Heart left ventricle (tissue), 16 donors: ENCODE data around the gene PLEKHA6. TPM values are rescaled to one million over a fixed set of nuclear protein-coding genes. Genes with fewer than 3 reads are reported as not detected.

ENCODE experiments used
- ATAC-seq, 4 donors: fragments of 200-7000 bp; cut with Tn5 transposase; one replicate each; pipeline ENCODE4 v1.9.1; 2020 to 2022; ENCODE audit warnings: moderate library complexity in 4 of 4, mild to moderate bottlenecking in 3 of 4, moderate number of reproducible peaks in 1 of 4
- DNase-seq, 5 donors: peaks; one replicate each; pipeline ENCODE4 v3.0.0-alpha.2; 2020
- H3K27ac ChIP-seq, 12 donors: fragments of 200-600 bp; sonication (generic) in 4 of 12; one replicate each; pipeline versions ENCODE4 v1.5.0 to v1.8.0; 2016 to 2022; ENCODE audit warnings: mild to moderate bottlenecking in 2 of 12
- H3K27me3 ChIP-seq, 9 donors: fragments of 200-600 bp; sonication (generic) in 2 of 9; one replicate each; pipeline versions ENCODE4 v1.5.1 to v1.8.0; 2016 to 2022; ENCODE audit warnings: mild to moderate bottlenecking in 3 of 9
- H3K36me3 ChIP-seq, 9 donors: fragments of 200-600 bp; sonication (generic) in 2 of 9; one replicate each; pipeline versions ENCODE4 v1.5.0 to v1.8.0; 2018 to 2022; ENCODE audit warnings: mild to moderate bottlenecking in 2 of 9
- H3K4me1 ChIP-seq, 12 donors: fragments of 200-600 bp; sonication (generic) in 4 of 12; one replicate each; pipeline versions ENCODE4 v1.5.0 to v1.8.0; 2016 to 2022; ENCODE audit warnings: mild to moderate bottlenecking in 3 of 12
- H3K4me3 ChIP-seq, 12 donors: fragments of 200-600 bp; sonication (generic) in 4 of 12; one replicate each; pipeline versions ENCODE4 v1.5.0 to v1.8.0; 2017 to 2022; ENCODE audit warnings: mild to moderate bottlenecking in 9 of 12, moderate library complexity in 4 of 12
- H3K9me3 ChIP-seq, 12 donors: fragments of 200-600 bp; sonication (generic) in 4 of 12; one replicate each; pipeline versions ENCODE4 v1.5.0 to v1.8.0; 2016 to 2022; ENCODE audit warnings: mild to moderate bottlenecking in 1 of 12
- POLR2A ChIP-seq, 2 donors: fragments of 450-650 bp; IDR thresholded peaks; one replicate each; pipeline ENCODE4 v1.6.1; 2017; ENCODE audit warnings: antibody characterized with exemption in 2 of 2, mild to moderate bottlenecking in 2 of 2, moderate library complexity in 2 of 2
- WGBS, 4 donors: extraction: QIAGEN DNeasy Blood & Tissue Kit in 2 of 4; methylation state at CpG; one replicate each; pipeline versions ENCODE4 v1.1.5 to v1.1.7; 2013 to 2018; 5-methylcytosine and 5-hydroxymethylcytosine counted together
- intact Hi-C, 10 donors: fragments of 100-400 bp; cut with DNase I; formaldehyde crosslinking; loops; one replicate each; pipeline versions ENCODE4 v1.11.1 to v1.14.2; 2022
- polyA plus RNA-seq, 2 donors: library from polyadenylated mRNA; stranded (reverse); fragments of 200-250 nt; gene quantifications; one replicate each; pipeline ENCODE4 v1.2.3, GENCODE V29; 2013
- total RNA-seq, 9 donors: library from RNA; depleted of rRNA in 2 of 9; stranded (reverse); fragments of >200 nt in 2 of 9; fragmentation: NEBNext Ultra II Directional in 3 of 9; extraction: Animal tissue kit (Norgen Biotek cat#: 25700) in 3 of 9; gene quantifications; one replicate each; pipeline versions ENCODE4 v1.1.0 to v1.2.4, GENCODE V29; 2016 to 2023
- TF ChIP-seq, protein P1 (sequence below), 12 donors: fragments of 200-600 bp; sonication (generic) in 4 of 12; IDR thresholded peaks; one replicate each; pipeline versions ENCODE4 v1.5.0 to v1.8.0; 2018 to 2022; ENCODE audit warnings: antibody characterized with exemption in 12 of 12, mild to moderate bottlenecking in 5 of 12
- donor health status: ischemic (EF 13 %, LVEDD 7.1; RV severe dilation, severe dysfunction).
- donor health status: healthy with polysubstance abuse.
- donor health status: DM: no; HTN: yes; CAD: no.
- donor health status: DM: no; HTN: no; CAD: no.
- donor health status: ischemic (EF 25% LVEDD 6.9; RV normal size, moderate dysfunction).
- donor health status: ischemic (EF 25% LVEDD 5.7; RV mildly dilated, moderate dysfunction).
- donor health status: healthy.
- donor health status: DM: yes; HTN: yes; CAD: no.
- donor health status: ischemic (EF 35%, LVEDD 5.7; RV mildly dilated, moderate dysfunction).
- donor health status: nonischemic (EF 11% LVEDD 7.7; RV severe dilation, severe dysfunction).
- donor health status: DM: yes; HTN: yes; CAD: no.
- donor health status: PGD.
- donor health status: ischemic (EF 29% LVEDD 5.4; RV normal size, mild dysfunction).
- donor health status: nonischemic (EF 23%, LVEDD 6.1; RV moderate dilation, normal function).

Gene PLEKHA6
- total and polyA plus RNA-seq, 11 donors, result 5.2 to 33.2 (median 18.9) TPM

DNA sequence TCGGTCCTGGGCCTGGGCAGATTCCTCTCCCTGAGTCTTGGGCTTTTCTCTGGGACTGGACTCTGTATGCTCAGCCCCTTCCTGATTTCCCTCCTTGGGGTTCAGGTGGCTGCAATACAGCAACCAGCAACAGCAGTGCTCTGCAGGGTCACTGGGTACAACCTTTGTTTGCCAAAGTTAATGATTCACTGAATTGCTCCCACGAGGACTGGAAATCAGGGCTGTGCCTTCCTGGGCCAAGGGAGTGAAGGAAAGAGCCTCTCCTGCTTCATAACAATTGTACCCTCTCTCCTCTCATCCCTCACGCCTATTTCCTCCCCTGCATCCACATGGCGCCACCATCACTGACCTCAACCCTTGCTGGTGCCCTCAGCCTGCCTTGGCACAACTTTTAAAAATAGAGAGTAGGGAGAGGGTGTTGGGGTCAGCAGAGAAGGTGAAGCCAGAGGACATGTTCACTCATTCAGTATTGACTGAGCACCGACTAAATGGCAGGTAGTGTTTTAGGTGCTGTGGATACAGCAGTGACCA lies 93.2 kb downstream of the PLEKHA6 start:
- intact Hi-C loops, result loop anchor here in 1 of 10 donors (5.0 kb wide), 1 partner anchor 81 kb away; no protein-coding TSS in a partner anchor
- H3K9me3 ChIP-seq, result no peaks in the 10 kb centered on the region
- no peak overlapping the region for H3K4me3 ChIP-seq
- peak overlapping the region in 1 of 12 donors; percentile 6 for H3K27ac ChIP-seq
- peaks cover 0 to 44% (median 28%) of the 10 kb centered on the region in 12 donors for H3K4me1 ChIP-seq
- DNase-seq (no peak), ATAC-seq (peak in 1 of 4 donors; percentile 19)
- peaks cover 0 to 75% (median 19%) of the 10 kb centered on the region in 9 donors for H3K36me3 ChIP-seq
- 91 to 94% (median 93%) methylated on average over 5 of the region's 5 CpGs for WGBS, 4 donors
- H3K27me3 ChIP-seq, result no peaks in the 10 kb centered on the region
- TF ChIP-seq POLR2A (IDR thresholded peaks at IDR 0.05), result no peak
- TF ChIP-seq, protein P1, sequence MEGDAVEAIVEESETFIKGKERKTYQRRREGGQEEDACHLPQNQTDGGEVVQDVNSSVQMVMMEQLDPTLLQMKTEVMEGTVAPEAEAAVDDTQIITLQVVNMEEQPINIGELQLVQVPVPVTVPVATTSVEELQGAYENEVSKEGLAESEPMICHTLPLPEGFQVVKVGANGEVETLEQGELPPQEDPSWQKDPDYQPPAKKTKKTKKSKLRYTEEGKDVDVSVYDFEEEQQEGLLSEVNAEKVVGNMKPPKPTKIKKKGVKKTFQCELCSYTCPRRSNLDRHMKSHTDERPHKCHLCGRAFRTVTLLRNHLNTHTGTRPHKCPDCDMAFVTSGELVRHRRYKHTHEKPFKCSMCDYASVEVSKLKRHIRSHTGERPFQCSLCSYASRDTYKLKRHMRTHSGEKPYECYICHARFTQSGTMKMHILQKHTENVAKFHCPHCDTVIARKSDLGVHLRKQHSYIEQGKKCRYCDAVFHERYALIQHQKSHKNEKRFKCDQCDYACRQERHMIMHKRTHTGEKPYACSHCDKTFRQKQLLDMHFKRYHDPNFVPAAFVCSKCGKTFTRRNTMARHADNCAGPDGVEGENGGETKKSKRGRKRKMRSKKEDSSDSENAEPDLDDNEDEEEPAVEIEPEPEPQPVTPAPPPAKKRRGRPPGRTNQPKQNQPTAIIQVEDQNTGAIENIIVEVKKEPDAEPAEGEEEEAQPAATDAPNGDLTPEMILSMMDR (IDR thresholded peaks at IDR 0.05), result no peak

DNA sequence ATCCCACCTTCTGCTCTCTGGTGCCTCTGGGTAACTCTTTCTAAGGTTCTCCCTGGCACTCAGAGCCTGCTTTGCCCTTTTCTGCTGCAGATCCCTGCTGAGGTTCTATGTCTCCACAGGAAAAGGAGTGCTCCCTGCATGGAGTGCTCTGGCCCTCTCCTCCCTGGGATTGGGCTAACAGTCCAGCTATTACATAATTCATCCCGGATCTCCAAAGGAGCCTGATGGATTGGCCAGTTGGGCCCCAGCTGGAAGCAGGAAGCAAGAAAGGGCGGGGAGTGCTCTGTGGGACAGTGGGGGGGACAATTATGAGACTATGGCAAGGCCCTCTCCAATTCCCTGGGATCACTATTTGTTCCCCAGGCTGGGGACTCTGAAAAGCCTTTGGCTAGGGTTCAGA lies 94.1 kb downstream of the PLEKHA6 start:
- H3K27ac ChIP-seq, result peak overlapping the region in 4 of 12 donors; percentile 6 to 49 (median 28)
- ATAC-seq (peak; percentile 16 to 83 (median 58)), DNase-seq (peak in 2 of 5 donors; percentile 55 to 70)
- intact Hi-C loops, result loop anchor here in 1 of 10 donors (5.0 kb wide), 1 partner anchor 82 kb away; no protein-coding TSS in a partner anchor
- H3K4me1 ChIP-seq, result peaks cover 0 to 44% (median 28%) of the 10 kb centered on the region in 12 donors
- H3K27me3 ChIP-seq, result no peaks in the 10 kb centered on the region
- no peak overlapping the region for H3K4me3 ChIP-seq
- 47 to 52% (median 49%) methylated on average over 2 of the region's 2 CpGs for WGBS, 4 donors
- H3K9me3 ChIP-seq, result no peaks in the 10 kb centered on the region
- H3K36me3 ChIP-seq, result peaks cover 0 to 75% (median 22%) of the 10 kb centered on the region in 9 donors
- no peak for TF ChIP-seq POLR2A (IDR thresholded peaks at IDR 0.05)
- TF ChIP-seq, protein P1 (IDR thresholded peaks at IDR 0.05), result no peak

DNA sequence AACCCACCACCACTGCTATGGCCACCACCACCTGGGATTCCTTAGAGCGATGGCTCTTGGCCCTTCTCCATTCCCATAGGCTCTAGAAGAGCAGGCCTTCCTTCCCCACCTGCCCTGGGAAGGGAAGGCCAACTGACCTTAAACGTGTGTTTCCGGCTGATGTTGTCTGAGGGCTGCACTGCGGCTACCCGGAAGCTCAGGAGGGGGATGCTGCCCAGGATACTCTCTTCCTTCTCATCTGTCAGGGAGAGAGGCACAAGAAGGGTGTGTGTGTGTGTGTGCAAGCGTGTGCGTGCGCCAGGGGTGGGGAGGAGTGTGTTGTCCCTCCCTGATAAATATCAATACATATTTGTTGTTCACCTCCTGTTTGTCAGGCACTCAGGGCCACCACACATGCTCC lies 94.9 kb downstream of the PLEKHA6 start:
- 62 to 77% (median 71%) methylated on average over 8 of the region's 8 CpGs for WGBS, 4 donors
- Histone ChIP-seq H3K27me3 (no peaks in the 10 kb centered on the region), H3K27ac (peak overlapping the region in 2 of 12 donors; percentile 7 to 42), H3K9me3 (no peaks in the 10 kb centered on the region), H3K4me1 (peaks cover 0 to 44% (median 28%) of the 10 kb centered on the region in 12 donors), H3K4me3 (no peak overlapping the region), H3K36me3 (peaks cover 0 to 74% (median 19%) of the 10 kb centered on the region in 9 donors)
- intact Hi-C loops, result loop anchor here in 2 of 10 donors (5.0 kb wide), 2 partner anchors 32 to 82 kb away; no protein-coding TSS in a partner anchor
- TF ChIP-seq, protein P1 (IDR thresholded peaks at IDR 0.05), result no peak
- TF ChIP-seq POLR2A (IDR thresholded peaks at IDR 0.05), result no peak
- DNase-seq (no peak), ATAC-seq (no peak)

DNA sequence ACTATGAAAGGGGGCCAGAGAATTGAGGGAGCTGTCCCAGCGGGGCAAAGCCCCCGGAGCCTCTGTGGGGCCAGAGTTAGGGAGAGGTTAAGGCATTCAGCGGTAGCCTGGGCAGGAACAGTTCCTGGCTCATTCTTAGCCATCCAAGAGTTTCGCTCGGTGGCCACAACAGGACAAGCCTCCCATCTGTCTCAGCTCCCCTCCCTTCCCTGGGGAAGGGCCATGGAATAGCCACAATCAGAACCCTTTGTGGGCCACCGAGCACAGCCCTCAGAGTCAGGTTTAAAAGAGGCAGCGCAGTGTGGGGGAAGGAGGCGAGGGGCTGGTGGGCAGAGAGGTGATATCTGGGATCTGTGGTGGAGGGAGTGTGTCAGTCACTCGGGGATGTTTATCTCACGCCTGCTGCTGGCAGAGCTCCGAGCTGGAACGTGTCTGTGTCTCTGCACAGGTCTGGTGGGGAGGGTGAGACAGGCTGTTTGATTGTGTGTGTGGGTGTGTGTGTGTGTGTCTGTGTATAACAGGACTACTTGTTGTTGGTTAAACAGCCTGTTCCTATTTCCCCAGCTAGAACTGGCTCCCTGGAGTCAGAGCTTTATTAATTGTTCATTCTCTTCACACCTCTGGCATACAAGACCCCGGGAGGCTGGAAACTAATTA lies 96.3 kb downstream of the PLEKHA6 start:
- peaks cover 0 to 79% (median 26%) of the 10 kb centered on the region in 9 donors for H3K36me3 ChIP-seq
- ATAC-seq (peak; percentile 21 to 49 (median 44)), DNase-seq (peak in 1 of 5 donors; percentile 65)
- no peaks in the 10 kb centered on the region for H3K27me3 ChIP-seq
- 30 to 46% (median 32%) methylated on average over 13 of the region's 13 CpGs for WGBS, 4 donors
- TF ChIP-seq, protein P1 (IDR thresholded peaks at IDR 0.05), result no peak
- no peak for TF ChIP-seq POLR2A (IDR thresholded peaks at IDR 0.05)
- peaks cover 0 to 44% (median 28%) of the 10 kb centered on the region in 12 donors for H3K4me1 ChIP-seq
- intact Hi-C loops, result loop anchor here in 1 of 10 donors (5.0 kb wide), 1 partner anchor 34 kb away; no protein-coding TSS in a partner anchor
- no peaks in the 10 kb centered on the region for H3K9me3 ChIP-seq
- peak overlapping the region in 6 of 12 donors; percentile 24 to 65 (median 41) for H3K27ac ChIP-seq
- no peak overlapping the region for H3K4me3 ChIP-seq
